SK-N-SH (cell line): ENCODE data around the gene STAG2. TPM values are rescaled to one million over a fixed set of nuclear protein-coding genes. Genes with fewer than 3 reads are reported as not detected.
A peak's percentile ranks its signal among the peaks of the same experiment; 100 is the strongest.

ENCODE experiments used
- CTCF ChIA-PET: fragments of 300-600, 350-600 bp; formaldehyde crosslinking; extraction: SDS; loops from one replicate; lab custom pipeline; 2021; lab: Yijun Ruan, JAX
- POLR2A ChIA-PET: fragments of 350-600 bp; sonication (Branson Sonifier 250); formaldehyde crosslinking; extraction: SDS; loops from one replicate; lab custom pipeline; 2020; ENCODE audit warnings: antibody characterized with exemption, inconsistent platforms; lab: Yijun Ruan, JAX
- DNase-seq: peaks from one replicate; pipeline ENCODE4 v3.0.0; 2012
- H2AFZ ChIP-seq: fragments of 200-600 bp; sonication (generic); 2 replicates; pipeline ENCODE4 v1.8.1; 2016; ENCODE audit warnings: antibody characterized with exemption, mild to moderate bottlenecking, low read depth
- H3F3A ChIP-seq: fragments of 200-600 bp; sonication (generic); replicated peaks from 2 replicates; pipeline ENCODE3; 2016; ENCODE audit warnings: antibody characterized with exemption, mild to moderate bottlenecking; ENCODE audit not compliant: insufficient read depth
- H3K27ac ChIP-seq, 2 experiments: fragments of 200-500 bp in 1 of 2; fragments of 200-600 bp in 1 of 2; sonication (Bioruptor generic) in 1 of 2; sonication (generic), shearing (Covaris generic) in 1 of 2; 2 replicates each; pipeline versions ENCODE4 v1.5.1 to v1.6.1; 2014 to 2016; ENCODE audit warnings: low read depth in 2 of 2, inconsistent platforms in 1 of 2, low read length in 1 of 2, mild to moderate bottlenecking in 1 of 2, mixed read lengths in 1 of 2
- H3K27me3 ChIP-seq: fragments of 200-600 bp; sonication (generic), shearing (Covaris generic); 2 replicates; pipeline ENCODE4 v1.6.1; 2016; ENCODE audit warnings: mixed run types; ENCODE audit not compliant: insufficient read depth
- H3K36me3 ChIP-seq, 2 experiments: fragments of 200-500 bp in 1 of 2; fragments of 200-600 bp in 1 of 2; sonication (Bioruptor generic) in 1 of 2; sonication (generic) in 1 of 2; replicated peaks in 1 of 2; 2 replicates each; pipeline versions ENCODE3 to v1.5.1; 2014 to 2016; ENCODE audit warnings: low read length in 1 of 2, mild to moderate bottlenecking in 1 of 2; ENCODE audit not compliant: insufficient read depth in 2 of 2, control insufficient read depth in 1 of 2
- H3K4me1 ChIP-seq, 2 experiments: fragments of 200-500 bp in 1 of 2; fragments of 200-600 bp in 1 of 2; sonication (Bioruptor generic) in 1 of 2; sonication (generic), shearing (Covaris generic) in 1 of 2; 2 replicates each; pipeline versions ENCODE4 v1.5.1 to v1.6.1; 2014 to 2016; ENCODE audit warnings: low read depth in 1 of 2, low read length in 1 of 2, mixed run types in 1 of 2; ENCODE audit not compliant: insufficient read depth in 2 of 2, control insufficient read depth in 1 of 2
- H3K4me2 ChIP-seq: fragments of 200-600 bp; sonication (generic), shearing (Covaris generic); 2 replicates; pipeline ENCODE4 v1.6.1; 2017; ENCODE audit warnings: mixed run types
- H3K4me3 ChIP-seq, 2 experiments: fragments of 200-500 bp in 1 of 2; fragments of 200-600 bp in 1 of 2; sonication (Bioruptor generic) in 1 of 2; sonication (generic), shearing (Covaris generic) in 1 of 2; 2 replicates each; pipeline versions ENCODE4 v1.5.1 to v1.8.1; 2014 to 2016; ENCODE audit warnings: low read depth in 2 of 2, inconsistent platforms in 1 of 2, low read length in 1 of 2, mild to moderate bottlenecking in 1 of 2, mixed read lengths in 1 of 2, moderate library complexity in 1 of 2
- H3K79me2 ChIP-seq: fragments of 200-600 bp; sonication (generic); 2 replicates; pipeline ENCODE4 v1.8.1; 2017; ENCODE audit warnings: mild to moderate bottlenecking; ENCODE audit not compliant: insufficient read depth
- H3K9ac ChIP-seq: fragments of 200-600 bp; sonication (generic); 2 replicates; pipeline ENCODE4 v1.6.1; 2017; ENCODE audit warnings: mixed run types
- H3K9me2 ChIP-seq: fragments of 200-600 bp; sonication (generic); 2 replicates; pipeline ENCODE4 v1.6.1; 2017; ENCODE audit warnings: mixed run types
- H3K9me3 ChIP-seq: fragments of 200-600 bp; sonication (generic); 2 replicates; pipeline ENCODE4 v1.6.1; 2017; ENCODE audit warnings: mixed run types, mild to moderate bottlenecking, moderate library complexity
- H4K20me1 ChIP-seq: fragments of 200-600 bp; sonication (generic); 2 replicates; pipeline ENCODE4 v1.6.1; 2017; ENCODE audit warnings: mild to moderate bottlenecking, mixed run types; ENCODE audit not compliant: insufficient read depth
- GABPA ChIP-seq: IDR thresholded peaks from 2 replicates; pipeline ENCODE4 v1.4.0; 2012; ENCODE audit warnings: low read depth, mild to moderate bottlenecking
- MAX ChIP-seq: IDR thresholded peaks from 2 replicates; pipeline ENCODE4 v1.4.0; 2012; ENCODE audit warnings: low read depth
- MXI1 ChIP-seq: IDR thresholded peaks from 2 replicates; pipeline ENCODE4 v1.6.1; 2012; ENCODE audit warnings: mild to moderate bottlenecking, low read depth, low read length, improper control_type of control experiment
- NFIC ChIP-seq: IDR thresholded peaks from 2 replicates; pipeline ENCODE4 v1.4.0; 2012; ENCODE audit warnings: borderline replicate concordance
- PBX3 ChIP-seq: IDR thresholded peaks from 2 replicates; pipeline ENCODE4; 2012
- RCOR1 ChIP-seq: fragments of 150-350 bp; IDR thresholded peaks from 2 replicates; pipeline ENCODE4 v1.6.1; 2017; ENCODE audit warnings: antibody characterized with exemption, low read length
- SIN3A ChIP-seq: IDR thresholded peaks from 2 replicates; pipeline ENCODE4 v1.6.1; 2012; ENCODE audit warnings: low read depth, mild to moderate bottlenecking, low read length, moderate library complexity, borderline replicate concordance
- TCF12 ChIP-seq: IDR thresholded peaks from 2 replicates; pipeline ENCODE4 v1.4.0; 2012
- ZBTB33 ChIP-seq: IDR thresholded peaks from 2 replicates; pipeline ENCODE4 v1.4.0; 2012; ENCODE audit warnings: low read depth, borderline replicate concordance
- WGBS: methylation state at CpG from one replicate; pipeline ENCODE4 v1.1.6; 2017; ENCODE audit warnings: low lambda C conversion rate; 5-methylcytosine and 5-hydroxymethylcytosine counted together
- polyA plus RNA-seq, 3 experiments: library from polyadenylated mRNA; depleted of rRNA; stranded (reverse); fragments of >200 nt; gene quantifications; 2 replicates each; pipeline ENCODE4 v1.2.3, GENCODE V29; 2012

The STAG2 gene
- polyA plus RNA-seq, 1 of the 3 experiments (the other 2 are of a cell fraction) = 11.3 TPM

GRCh38 chrX:123943488-123943887, 18.0 kb upstream of the STAG2 start (continued):
- TF ChIP-seq PBX3 (no peak), MAX (no peak), TCF12 (no peak), SIN3A (no peak), GABPA (no peak), RCOR1 (no peak), MXI1 (no peak)

- POLR2A ChIA-PET = no interaction called here
- TF ChIP-seq MAX = no peak
- TF ChIP-seq TCF12 = no peak
- TF ChIP-seq NFIC = no peak
- Histone ChIP-seq H3K27ac (no peak overlapping the region), H3K9me3 (no peaks in the 10 kb centered on the region), H3K36me3 (no peaks in the 10 kb centered on the region), H3K4me2 (no peak overlapping the region), H3F3A (no peaks in the 10 kb centered on the region), H3K9ac (no peak overlapping the region), H3K79me2 (no peaks in the 10 kb centered on the region), H3K4me1 (no peaks in the 10 kb centered on the region), H3K9me2 (no peaks in the 10 kb centered on the region), H2AFZ (no peak overlapping the region), H4K20me1 (no peaks in the 10 kb centered on the region), H3K27me3 (no peaks in the 10 kb centered on the region), H3K4me3 (no peak overlapping the region)
- no peak for DNase-seq
- CTCF ChIA-PET = interaction anchor here (1.6 kb wide), 1 partner anchor 65 kb away, joined by 4 read pairs; no protein-coding TSS in a partner anchor
- 49% methylated on average over 2 of the region's 2 CpGs for WGBS
Measured at GRCh38 chrX:123949846-123950245, 11.7 kb upstream of the STAG2 start.

GRCh38 chrX:123959281-123960063, 2.0 kb upstream of the STAG2 start:
- H3K9ac ChIP-seq = peak overlapping the region; percentile 92
- H3K9me3 ChIP-seq = no peaks in the 10 kb centered on the region
- peaks cover 13% of the 10 kb centered on the region for H4K20me1 ChIP-seq
- peaks cover 33% of the 10 kb centered on the region for H3K79me2 ChIP-seq
- H3K27ac ChIP-seq = peak overlapping the region; percentile 89 to 95
- CTCF ChIA-PET = interaction anchor here (0.6 to 3.3 kb wide), 8 partner anchors 8 to 447 kb away, joined by 3 to 15 read pairs (median 3); no protein-coding TSS in a partner anchor
- 0 out of 2 replicates have a peak, but pooled peaks have one; percentile 42 for TF ChIP-seq MAX
- no peak for TF ChIP-seq ZBTB33
- TF ChIP-seq, all 33 proteins: peak for 1
- no peaks in the 10 kb centered on the region for H3K36me3 ChIP-seq
- H3K9me2 ChIP-seq = no peaks in the 10 kb centered on the region; the same call in 1 of the 2 replicates
- POLR2A ChIA-PET = interaction anchor here (0.9 kb wide), 1 partner anchor 99 kb away, joined by 3 read pairs; no protein-coding TSS in a partner anchor
- H3K4me1 ChIP-seq = no peaks in the 10 kb centered on the region; a peak in 1 of 4 replicates
- H3K27me3 ChIP-seq = no peaks in the 10 kb centered on the region
- DNase-seq = peak; percentile 36
- peak overlapping the region; percentile 94 for H3K4me2 ChIP-seq
- WGBS = 2% methylated on average over 35 of the region's 35 CpGs
- H3K4me3 ChIP-seq = peak overlapping the region; percentile 56 to 65
- H3F3A ChIP-seq = peaks cover 21% of the 10 kb centered on the region
- H2AFZ ChIP-seq = peak overlapping the region; percentile 75
